ENCODE data around the gene SP3. TPM values are rescaled to one million over a fixed set of nuclear protein-coding genes. Genes with fewer than 3 reads are reported as not detected.

The SP3 gene
- total and polyA plus RNA-seq, 9 of the 15 experiments (the other 6 are each of a cell fraction or from before 2014, with no cell fraction given), result 12.0 to 106 (median 74.9) TPM

DNA sequence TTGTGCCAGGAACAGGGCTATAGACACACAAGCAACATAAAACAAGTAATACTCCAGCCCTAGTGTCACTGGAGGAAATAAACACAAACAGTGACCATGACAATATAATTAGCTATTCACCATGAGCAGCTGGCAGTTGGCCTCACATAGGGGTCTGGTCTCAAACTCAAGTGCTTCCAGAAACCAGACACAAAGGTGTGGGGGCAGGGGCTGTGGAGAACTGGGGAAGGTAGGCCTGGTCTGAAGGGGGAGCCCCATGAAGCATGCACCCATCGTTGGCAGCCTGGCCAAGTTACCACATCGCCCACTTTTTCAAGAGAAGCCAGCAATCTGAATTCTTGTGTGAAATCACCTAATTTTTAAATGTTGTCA lies 49.5 kb upstream of the SP3 start (continued):
- TF ChIP-seq SETDB1 (IDR thresholded peaks at IDR 0.05; ENCODE audit: low read length), result no peak
- no peak for TF ChIP-seq SMAD3 (CRISPR knock-in tag; conservative IDR thresholded peaks at IDR 0.05)
- no peak for TF ChIP-seq ETV6 (IDR thresholded peaks at IDR 0.05; ENCODE audit: borderline replicate concordance in 1 of 2, low read depth in 2 of 2, low read length in 1 of 2)
- no peak for TF ChIP-seq ETV6 (CRISPR knock-in tag; IDR thresholded peaks at IDR 0.05; ENCODE audit: borderline replicate concordance)
- TF ChIP-seq MEIS2 (IDR thresholded peaks at IDR 0.05; ENCODE audit: partially characterized antibody), result no peak
- TF ChIP-seq, protein P1, sequence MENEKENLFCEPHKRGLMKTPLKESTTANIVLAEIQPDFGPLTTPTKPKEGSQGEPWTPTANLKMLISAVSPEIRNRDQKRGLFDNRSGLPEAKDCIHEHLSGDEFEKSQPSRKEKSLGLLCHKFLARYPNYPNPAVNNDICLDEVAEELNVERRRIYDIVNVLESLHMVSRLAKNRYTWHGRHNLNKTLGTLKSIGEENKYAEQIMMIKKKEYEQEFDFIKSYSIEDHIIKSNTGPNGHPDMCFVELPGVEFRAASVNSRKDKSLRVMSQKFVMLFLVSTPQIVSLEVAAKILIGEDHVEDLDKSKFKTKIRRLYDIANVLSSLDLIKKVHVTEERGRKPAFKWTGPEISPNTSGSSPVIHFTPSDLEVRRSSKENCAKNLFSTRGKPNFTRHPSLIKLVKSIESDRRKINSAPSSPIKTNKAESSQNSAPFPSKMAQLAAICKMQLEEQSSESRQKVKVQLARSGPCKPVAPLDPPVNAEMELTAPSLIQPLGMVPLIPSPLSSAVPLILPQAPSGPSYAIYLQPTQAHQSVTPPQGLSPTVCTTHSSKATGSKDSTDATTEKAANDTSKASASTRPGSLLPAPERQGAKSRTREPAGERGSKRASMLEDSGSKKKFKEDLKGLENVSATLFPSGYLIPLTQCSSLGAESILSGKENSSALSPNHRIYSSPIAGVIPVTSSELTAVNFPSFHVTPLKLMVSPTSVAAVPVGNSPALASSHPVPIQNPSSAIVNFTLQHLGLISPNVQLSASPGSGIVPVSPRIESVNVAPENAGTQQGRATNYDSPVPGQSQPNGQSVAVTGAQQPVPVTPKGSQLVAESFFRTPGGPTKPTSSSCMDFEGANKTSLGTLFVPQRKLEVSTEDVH (IDR thresholded peaks at IDR 0.05; ENCODE audit: low read depth, partially characterized antibody), result no peak
- no peak for TF ChIP-seq XRCC5 (IDR thresholded peaks at IDR 0.05; ENCODE audit: low read depth, low read length)
- no peak for TF ChIP-seq NCOR1 (IDR thresholded peaks at IDR 0.05)

DNA sequence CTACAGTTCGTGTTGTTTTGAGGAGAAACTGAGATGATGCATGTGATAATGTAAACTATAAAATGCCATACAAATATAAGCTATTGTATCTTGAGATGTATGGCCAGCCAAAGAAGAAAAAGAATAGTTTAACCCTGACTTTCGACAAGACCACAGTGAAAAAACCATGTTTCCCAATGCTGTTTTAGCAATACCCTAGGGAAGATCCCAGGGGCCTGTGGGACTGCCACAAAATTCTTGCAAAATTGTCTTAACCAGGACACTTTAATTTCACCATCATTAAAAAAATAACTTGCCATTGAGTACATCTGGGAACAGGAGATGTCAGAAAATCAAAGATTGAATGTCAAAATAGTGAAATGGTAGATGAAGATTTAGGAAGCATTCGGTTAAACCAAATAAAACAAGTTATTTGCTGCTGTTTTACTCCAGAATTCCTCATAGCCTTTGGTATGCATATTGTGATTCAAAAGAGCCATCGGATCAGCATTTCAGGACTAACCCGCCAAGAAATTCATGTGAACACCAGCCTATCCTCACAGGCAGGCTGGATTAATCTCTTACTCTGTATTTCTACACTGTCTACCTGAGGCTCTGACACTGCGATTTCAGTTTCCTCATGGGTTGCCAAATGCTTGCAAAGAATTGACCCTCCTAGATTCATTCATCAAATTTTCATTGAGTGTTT lies 49.0 kb upstream of the SP3 start:
- no TSS peak for BruUV-seq (replicated peaks)
- peaks cover 0 to 10% of the 10 kb centered on the region in 2 experiments; a peak in 2 of 5 replicates for H3K4me1 ChIP-seq (replicated peaks in 1 of 2; ENCODE audit: control insufficient read depth in 2 of 2, insufficient read depth in 2 of 2, low read length in 2 of 2)
- H3K36me3 ChIP-seq (ENCODE audit: control insufficient read depth, insufficient read depth, low read length), result no peaks in the 10 kb centered on the region
- FAIRE-seq, result no peak
- no peak overlapping the region for H3K27ac ChIP-seq (ENCODE audit: extremely low read depth, low read depth, low read length)
- H3K4me3 ChIP-seq, result no peak overlapping the region
- no peak for DNase-seq (ENCODE audit: extremely low read depth in 1 of 4, low spot score in 3 of 4)
- no peaks in the 10 kb centered on the region for H4K20me1 ChIP-seq (replicated peaks; ENCODE audit: control insufficient read depth, insufficient read depth, low read length)
- no peak overlapping the region for H3K4me2 ChIP-seq (ENCODE audit: insufficient read depth, low read length)
- ChIA-PET CTCF (ENCODE audit: low intra/inter-chr PET ratio) (no interaction called here), POLR2A (interaction anchor here (0.5 to 1.5 kb wide), 2 partner anchors 11 to 74 kb away, joined by 3 to 4 read pairs; no protein-coding TSS in a partner anchor)
- H3K9me3 ChIP-seq (replicated peaks; ENCODE audit: control insufficient read depth, insufficient read depth, low read depth, low read length), result no peaks in the 10 kb centered on the region
- intact Hi-C loops (cut with micrococcal nuclease), result no loop called here
- ATAC-seq, result no peak
- H3K9me1 ChIP-seq (ENCODE audit: control insufficient read depth, insufficient read depth, low read length), result no peaks in the 10 kb centered on the region
- in situ Hi-C loops (cut with MboI), result no loop called here
- H2AFZ ChIP-seq (ENCODE audit: low read depth, low read length), result no peak overlapping the region
- peaks cover 5 to 22% of the 10 kb centered on the region in 2 experiments; a peak in 3 of 5 replicates for H3K27me3 ChIP-seq (ENCODE audit: control insufficient read depth in 2 of 2, insufficient read depth in 2 of 2, low read length in 2 of 2)
- H3K9ac ChIP-seq (ENCODE audit: insufficient read depth in 1 of 2, low read depth in 2 of 2, low read length in 2 of 2), result no peak overlapping the region
- no peaks in the 10 kb centered on the region for H3K79me2 ChIP-seq (ENCODE audit: control insufficient read depth, insufficient read depth, low read length)
- WGBS (ENCODE audit: insufficient coverage, low coverage, missing lambda C conversion rate), result 25% methylated on average over 6 of the region's 6 CpGs
- no peak for TF ChIP-seq POLR3G (IDR thresholded peaks at IDR 0.05; ENCODE audit: extremely low read depth, insufficient read length, insufficient replicate concordance)
- TF ChIP-seq ZBTB1 (CRISPR knock-in tag; IDR thresholded peaks at IDR 0.05; ENCODE audit: borderline replicate concordance, low read depth), result no peak
- no peak for TF ChIP-seq ZNF764 (CRISPR knock-in tag; IDR thresholded peaks at IDR 0.05; ENCODE audit: low read depth)
- no peak for TF ChIP-seq NFXL1 (CRISPR knock-in tag; IDR thresholded peaks at IDR 0.05)
- TF ChIP-seq TEAD2 (tag; IDR thresholded peaks at IDR 0.05), result no peak
- TF ChIP-seq, protein P2, sequence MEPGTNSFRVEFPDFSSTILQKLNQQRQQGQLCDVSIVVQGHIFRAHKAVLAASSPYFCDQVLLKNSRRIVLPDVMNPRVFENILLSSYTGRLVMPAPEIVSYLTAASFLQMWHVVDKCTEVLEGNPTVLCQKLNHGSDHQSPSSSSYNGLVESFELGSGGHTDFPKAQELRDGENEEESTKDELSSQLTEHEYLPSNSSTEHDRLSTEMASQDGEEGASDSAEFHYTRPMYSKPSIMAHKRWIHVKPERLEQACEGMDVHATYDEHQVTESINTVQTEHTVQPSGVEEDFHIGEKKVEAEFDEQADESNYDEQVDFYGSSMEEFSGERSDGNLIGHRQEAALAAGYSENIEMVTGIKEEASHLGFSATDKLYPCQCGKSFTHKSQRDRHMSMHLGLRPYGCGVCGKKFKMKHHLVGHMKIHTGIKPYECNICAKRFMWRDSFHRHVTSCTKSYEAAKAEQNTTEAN (CRISPR knock-in tag; IDR thresholded peaks at IDR 0.05), result no peak
- no peak for TF ChIP-seq TEAD4 (IDR thresholded peaks at IDR 0.05; ENCODE audit: low read length)
- no peak for TF ChIP-seq TEAD4 (CRISPR knock-in tag; IDR thresholded peaks at IDR 0.05; ENCODE audit: borderline replicate concordance)
- TF ChIP-seq ZNF212 (CRISPR knock-in tag; IDR thresholded peaks at IDR 0.05), result no peak
- no peak for TF ChIP-seq YBX1 (IDR thresholded peaks at IDR 0.05)

Data from K562 (cell line).